Neuron (in vitro differentiated cells): ENCODE results near the gene RNF111.

Experiments
- H2AFZ ChIP-seq: one replicate; pipeline ENCODE4 v1.6.1; 2013; ENCODE audit warnings: low read depth, mild to moderate bottlenecking, inconsistent platforms, low read length, moderate library complexity
- H3K27me3 ChIP-seq: one replicate; pipeline ENCODE4 v1.6.1; 2013; ENCODE audit warnings: low read length; ENCODE audit not compliant: insufficient read depth
- H3K36me3 ChIP-seq: one replicate; pipeline ENCODE4 v1.6.1; 2013; ENCODE audit warnings: low read length; ENCODE audit not compliant: insufficient read depth
- H3K4me1 ChIP-seq: one replicate; pipeline ENCODE4 v1.6.1; 2013; ENCODE audit warnings: low read length; ENCODE audit not compliant: insufficient read depth
- H3K4me3 ChIP-seq: 2 replicates; pipeline ENCODE4 v1.5.1; 2013; ENCODE audit warnings: mild to moderate bottlenecking, low read length, moderate library complexity
- H3K9me3 ChIP-seq: one replicate; pipeline ENCODE4 v1.6.1; 2013; ENCODE audit warnings: low read length

The RNF111 gene

GRCh38 chr15:59011262-59011952 lies 23.9 kb downstream of the RNF111 start:
- no peaks in the 10 kb centered on the region for H3K4me1 ChIP-seq
- H2AFZ ChIP-seq, result no peak overlapping the region
- H3K4me3 ChIP-seq, result no peak overlapping the region
- peaks cover 4% of the 10 kb centered on the region for H3K9me3 ChIP-seq
- H3K27me3 ChIP-seq, result no peaks in the 10 kb centered on the region
- peaks cover 11% of the 10 kb centered on the region for H3K36me3 ChIP-seq

DNA sequence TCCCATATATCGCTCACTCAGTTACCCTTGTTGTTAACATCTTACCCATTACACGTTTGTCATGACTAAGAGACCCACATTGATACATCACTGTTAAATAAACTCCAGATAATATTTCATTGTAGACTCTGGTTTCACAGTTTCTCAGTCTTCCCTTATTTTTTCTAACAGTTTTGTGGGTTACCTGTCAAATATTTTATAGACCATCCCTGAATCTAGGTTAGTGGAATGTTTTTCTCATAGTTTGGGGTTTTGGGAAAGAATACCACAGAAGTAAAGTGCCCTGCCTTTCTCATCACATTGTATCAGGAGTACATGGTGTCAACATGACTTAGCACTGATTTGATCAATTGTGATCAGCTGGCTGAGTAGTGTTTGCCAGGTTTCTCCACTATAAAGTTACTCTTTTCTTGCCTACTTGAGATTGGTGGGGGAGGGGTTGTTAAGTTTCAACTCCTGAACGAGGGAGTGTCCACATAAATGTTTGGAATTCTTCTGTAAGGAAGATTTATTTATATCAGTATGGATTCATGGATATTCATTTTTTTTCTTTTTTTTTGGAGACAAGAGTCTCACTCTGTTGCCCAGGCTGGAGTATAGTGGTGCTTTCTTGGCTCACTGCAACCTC lies 25.9 kb downstream of the RNF111 start:
- Histone ChIP-seq H2AFZ (no peak overlapping the region), H3K36me3 (peaks cover 13% of the 10 kb centered on the region), H3K4me3 (no peak overlapping the region), H3K9me3 (peaks cover 4% of the 10 kb centered on the region), H3K4me1 (no peaks in the 10 kb centered on the region), H3K27me3 (no peaks in the 10 kb centered on the region)

DNA sequence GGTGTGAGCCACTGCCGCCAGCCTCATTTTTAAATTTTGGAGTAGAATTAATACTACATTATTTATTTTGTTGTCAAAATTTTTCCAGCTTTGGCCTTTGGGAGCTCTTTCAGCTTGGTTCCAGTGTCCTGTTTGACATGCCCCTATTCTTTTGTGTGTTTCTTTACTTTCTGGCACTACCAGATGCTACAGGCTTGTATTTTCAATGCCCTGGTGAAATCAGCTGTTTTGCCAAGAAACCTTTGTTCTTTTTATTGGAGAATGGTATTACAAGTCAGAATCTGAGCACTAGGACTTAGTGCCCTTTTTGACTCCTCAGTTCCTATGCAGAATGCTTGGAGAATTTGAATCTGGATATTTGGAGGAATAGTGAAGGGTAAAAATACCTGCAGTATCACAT lies 26.6 kb downstream of the RNF111 start:
- H3K27me3 ChIP-seq, result no peaks in the 10 kb centered on the region
- peaks cover 13% of the 10 kb centered on the region for H3K36me3 ChIP-seq
- peaks cover 4% of the 10 kb centered on the region for H3K9me3 ChIP-seq
- H2AFZ ChIP-seq, result no peak overlapping the region
- no peaks in the 10 kb centered on the region for H3K4me1 ChIP-seq
- H3K4me3 ChIP-seq, result no peak overlapping the region

GRCh38 chr15:59017449-59017848 lies 30.0 kb downstream of the RNF111 start:
- no peak overlapping the region for H2AFZ ChIP-seq

DNA sequence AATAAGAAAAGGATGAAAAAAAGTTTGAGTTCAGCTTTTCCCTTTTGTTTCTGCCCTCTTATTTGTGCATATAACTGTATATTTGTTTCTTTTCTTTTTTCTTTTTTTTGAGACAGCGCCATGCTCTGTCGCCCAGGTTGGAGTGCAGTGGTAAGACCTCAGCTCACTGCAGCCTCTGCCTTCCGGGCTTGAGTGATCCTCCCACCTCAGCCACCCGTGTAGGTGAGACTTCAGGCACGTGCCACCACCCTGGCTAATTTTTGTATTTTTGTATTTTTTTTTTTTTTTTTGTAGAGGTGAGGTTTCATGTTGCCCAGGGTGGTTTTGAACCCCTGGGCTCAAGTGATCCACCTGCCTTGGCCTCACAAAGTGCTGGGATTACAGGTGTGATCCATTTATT lies 31.4 kb downstream of the RNF111 start:
- Histone ChIP-seq H3K9me3 (peaks cover 4% of the 10 kb centered on the region), H3K36me3 (peaks cover 18% of the 10 kb centered on the region), H3K27me3 (no peaks in the 10 kb centered on the region), H3K4me1 (no peaks in the 10 kb centered on the region), H3K4me3 (no peak overlapping the region), H2AFZ (no peak overlapping the region)

More at GRCh38 chr15:59017449-59017848, 30.0 kb downstream of the RNF111 start:
- peaks cover 16% of the 10 kb centered on the region for H3K36me3 ChIP-seq
- H3K4me3 ChIP-seq, result no peak overlapping the region
- no peaks in the 10 kb centered on the region for H3K27me3 ChIP-seq
- no peaks in the 10 kb centered on the region for H3K4me1 ChIP-seq
- peaks cover 4% of the 10 kb centered on the region for H3K9me3 ChIP-seq

GRCh38 chr15:59020322-59020721 lies 32.9 kb downstream of the RNF111 start:
- H2AFZ ChIP-seq, result no peak overlapping the region
- no peaks in the 10 kb centered on the region for H3K4me1 ChIP-seq
- H3K4me3 ChIP-seq, result no peak overlapping the region
- H3K27me3 ChIP-seq, result no peaks in the 10 kb centered on the region
- H3K9me3 ChIP-seq, result peaks cover 4% of the 10 kb centered on the region
- peaks cover 15% of the 10 kb centered on the region for H3K36me3 ChIP-seq

- H3K27me3 ChIP-seq, result no peaks in the 10 kb centered on the region
- H3K4me1 ChIP-seq, result no peaks in the 10 kb centered on the region
- H2AFZ ChIP-seq, result no peak overlapping the region
- H3K9me3 ChIP-seq, result no peaks in the 10 kb centered on the region
- H3K4me3 ChIP-seq, result no peak overlapping the region
- peaks cover 16% of the 10 kb centered on the region for H3K36me3 ChIP-seq
Measured at GRCh38 chr15:59022188-59022587, 34.7 kb downstream of the RNF111 start.

DNA sequence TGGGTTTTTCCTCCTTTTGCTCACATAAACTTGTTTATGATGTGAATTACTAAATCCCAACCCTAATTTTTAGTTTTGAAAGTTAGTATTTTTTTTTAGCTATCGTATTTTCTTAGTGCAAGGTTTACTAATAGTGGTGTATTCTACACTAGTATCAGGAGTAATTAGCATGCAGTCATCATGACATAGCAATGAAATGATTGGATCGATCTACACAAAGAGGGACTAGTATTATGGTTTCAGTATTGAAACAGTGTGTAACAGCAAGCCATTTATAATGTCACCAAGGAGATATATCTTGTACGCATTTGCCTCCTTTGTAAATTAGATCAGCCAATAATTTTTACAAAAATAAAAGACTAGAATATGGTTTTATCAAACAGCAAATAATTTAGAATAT lies 38.7 kb downstream of the RNF111 start:
- no peaks in the 10 kb centered on the region for H3K9me3 ChIP-seq
- H2AFZ ChIP-seq, result no peak overlapping the region
- peaks cover 16% of the 10 kb centered on the region for H3K36me3 ChIP-seq
- no peaks in the 10 kb centered on the region for H3K27me3 ChIP-seq
- no peaks in the 10 kb centered on the region for H3K4me1 ChIP-seq
- H3K4me3 ChIP-seq, result no peak overlapping the region

- Histone ChIP-seq H3K9me3 (no peaks in the 10 kb centered on the region), H3K4me3 (no peak overlapping the region), H3K4me1 (no peaks in the 10 kb centered on the region), H3K36me3 (peaks cover 17% of the 10 kb centered on the region), H2AFZ (no peak overlapping the region), H3K27me3 (no peaks in the 10 kb centered on the region)
Measured at GRCh38 chr15:59028387-59028955, 41.0 kb downstream of the RNF111 start.

GRCh38 chr15:59029554-59029953 lies 42.1 kb downstream of the RNF111 start:
- Histone ChIP-seq H3K36me3 (peaks cover 19% of the 10 kb centered on the region), H3K4me1 (no peaks in the 10 kb centered on the region), H3K9me3 (no peaks in the 10 kb centered on the region), H3K27me3 (no peaks in the 10 kb centered on the region), H3K4me3 (no peak overlapping the region), H2AFZ (no peak overlapping the region)

- H3K36me3 ChIP-seq, result peaks cover 34% of the 10 kb centered on the region
- peaks cover 3% of the 10 kb centered on the region for H3K9me3 ChIP-seq
- H2AFZ ChIP-seq, result no peak overlapping the region
- H3K4me3 ChIP-seq, result no peak overlapping the region
- no peaks in the 10 kb centered on the region for H3K4me1 ChIP-seq
- no peaks in the 10 kb centered on the region for H3K27me3 ChIP-seq
Measured at GRCh38 chr15:59035201-59035600, 47.7 kb downstream of the RNF111 start.

DNA sequence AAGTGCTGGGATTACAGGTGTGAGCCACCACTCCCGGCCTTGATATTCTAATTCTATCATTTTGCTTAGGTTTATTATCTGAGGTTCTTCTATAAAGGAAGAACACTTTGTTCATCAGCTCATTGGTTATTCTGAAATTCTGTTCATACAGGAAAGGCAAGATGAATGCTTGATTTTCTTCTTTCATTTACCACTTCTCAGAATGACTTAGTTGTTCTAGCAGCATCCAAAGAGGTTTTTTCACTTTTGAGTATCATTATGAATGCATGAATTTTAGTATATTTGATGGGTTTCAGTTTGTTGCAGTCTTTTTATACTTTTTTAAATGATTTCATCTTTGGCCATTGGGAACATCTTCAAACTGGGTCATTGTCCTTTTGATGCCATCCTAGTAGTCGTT lies 51.8 kb downstream of the RNF111 start:
- no peak overlapping the region for H2AFZ ChIP-seq
- H3K4me1 ChIP-seq, result no peaks in the 10 kb centered on the region
- peaks cover 24% of the 10 kb centered on the region for H3K36me3 ChIP-seq
- peaks cover 3% of the 10 kb centered on the region for H3K9me3 ChIP-seq
- H3K4me3 ChIP-seq, result no peak overlapping the region
- H3K27me3 ChIP-seq, result no peaks in the 10 kb centered on the region

GRCh38 chr15:59042041-59042440 lies 54.6 kb downstream of the RNF111 start:
- Histone ChIP-seq H3K27me3 (no peaks in the 10 kb centered on the region), H3K4me1 (no peaks in the 10 kb centered on the region)

More at GRCh38 chr15:59042041-59042440, 54.6 kb downstream of the RNF111 start:
- H3K36me3 ChIP-seq, result peaks cover 9% of the 10 kb centered on the region
- no peak overlapping the region for H2AFZ ChIP-seq
- no peaks in the 10 kb centered on the region for H3K9me3 ChIP-seq
- no peak overlapping the region for H3K4me3 ChIP-seq
